Measurements from ENCODE around the gene RIMS4.

DNA sequence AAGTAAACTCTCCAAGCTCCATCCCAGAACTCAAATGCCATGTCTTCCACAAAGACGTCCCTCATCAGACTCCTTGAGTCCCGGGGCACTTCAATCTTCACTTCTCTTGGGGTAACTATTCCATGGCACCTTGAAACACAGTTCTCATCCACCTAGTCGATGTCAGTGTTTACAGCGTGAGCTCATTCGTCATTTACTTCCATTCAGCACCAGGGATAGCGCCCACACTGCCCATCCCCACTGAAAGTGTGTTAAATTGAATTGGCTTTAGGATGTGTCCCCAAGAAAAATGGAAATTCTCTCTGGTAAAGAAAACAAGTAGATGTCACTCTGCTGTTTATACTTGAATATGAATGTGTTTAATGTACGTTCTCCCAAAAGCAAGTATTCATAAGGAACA, 33.4 kb downstream of the RIMS4 start:
- TF ChIP-seq, protein P1, sequence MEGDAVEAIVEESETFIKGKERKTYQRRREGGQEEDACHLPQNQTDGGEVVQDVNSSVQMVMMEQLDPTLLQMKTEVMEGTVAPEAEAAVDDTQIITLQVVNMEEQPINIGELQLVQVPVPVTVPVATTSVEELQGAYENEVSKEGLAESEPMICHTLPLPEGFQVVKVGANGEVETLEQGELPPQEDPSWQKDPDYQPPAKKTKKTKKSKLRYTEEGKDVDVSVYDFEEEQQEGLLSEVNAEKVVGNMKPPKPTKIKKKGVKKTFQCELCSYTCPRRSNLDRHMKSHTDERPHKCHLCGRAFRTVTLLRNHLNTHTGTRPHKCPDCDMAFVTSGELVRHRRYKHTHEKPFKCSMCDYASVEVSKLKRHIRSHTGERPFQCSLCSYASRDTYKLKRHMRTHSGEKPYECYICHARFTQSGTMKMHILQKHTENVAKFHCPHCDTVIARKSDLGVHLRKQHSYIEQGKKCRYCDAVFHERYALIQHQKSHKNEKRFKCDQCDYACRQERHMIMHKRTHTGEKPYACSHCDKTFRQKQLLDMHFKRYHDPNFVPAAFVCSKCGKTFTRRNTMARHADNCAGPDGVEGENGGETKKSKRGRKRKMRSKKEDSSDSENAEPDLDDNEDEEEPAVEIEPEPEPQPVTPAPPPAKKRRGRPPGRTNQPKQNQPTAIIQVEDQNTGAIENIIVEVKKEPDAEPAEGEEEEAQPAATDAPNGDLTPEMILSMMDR (IDR thresholded peaks at IDR 0.05): no peak
- no peak for TF ChIP-seq POLR2AphosphoS5 (IDR thresholded peaks at IDR 0.05; ENCODE audit: low read depth, low read length)
- TF ChIP-seq, protein P2, sequence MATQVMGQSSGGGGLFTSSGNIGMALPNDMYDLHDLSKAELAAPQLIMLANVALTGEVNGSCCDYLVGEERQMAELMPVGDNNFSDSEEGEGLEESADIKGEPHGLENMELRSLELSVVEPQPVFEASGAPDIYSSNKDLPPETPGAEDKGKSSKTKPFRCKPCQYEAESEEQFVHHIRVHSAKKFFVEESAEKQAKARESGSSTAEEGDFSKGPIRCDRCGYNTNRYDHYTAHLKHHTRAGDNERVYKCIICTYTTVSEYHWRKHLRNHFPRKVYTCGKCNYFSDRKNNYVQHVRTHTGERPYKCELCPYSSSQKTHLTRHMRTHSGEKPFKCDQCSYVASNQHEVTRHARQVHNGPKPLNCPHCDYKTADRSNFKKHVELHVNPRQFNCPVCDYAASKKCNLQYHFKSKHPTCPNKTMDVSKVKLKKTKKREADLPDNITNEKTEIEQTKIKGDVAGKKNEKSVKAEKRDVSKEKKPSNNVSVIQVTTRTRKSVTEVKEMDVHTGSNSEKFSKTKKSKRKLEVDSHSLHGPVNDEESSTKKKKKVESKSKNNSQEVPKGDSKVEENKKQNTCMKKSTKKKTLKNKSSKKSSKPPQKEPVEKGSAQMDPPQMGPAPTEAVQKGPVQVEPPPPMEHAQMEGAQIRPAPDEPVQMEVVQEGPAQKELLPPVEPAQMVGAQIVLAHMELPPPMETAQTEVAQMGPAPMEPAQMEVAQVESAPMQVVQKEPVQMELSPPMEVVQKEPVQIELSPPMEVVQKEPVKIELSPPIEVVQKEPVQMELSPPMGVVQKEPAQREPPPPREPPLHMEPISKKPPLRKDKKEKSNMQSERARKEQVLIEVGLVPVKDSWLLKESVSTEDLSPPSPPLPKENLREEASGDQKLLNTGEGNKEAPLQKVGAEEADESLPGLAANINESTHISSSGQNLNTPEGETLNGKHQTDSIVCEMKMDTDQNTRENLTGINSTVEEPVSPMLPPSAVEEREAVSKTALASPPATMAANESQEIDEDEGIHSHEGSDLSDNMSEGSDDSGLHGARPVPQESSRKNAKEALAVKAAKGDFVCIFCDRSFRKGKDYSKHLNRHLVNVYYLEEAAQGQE (IDR thresholded peaks at IDR 0.05; ENCODE audit: insufficient read depth in 1 of 2, low read depth in 2 of 2, low read length in 1 of 2): peak; percentile 95
- TF ChIP-seq SIN3A (IDR thresholded peaks at IDR 0.05; ENCODE audit: borderline replicate concordance, insufficient read depth, low read depth, low read length): no peak
- TF ChIP-seq TCF7L2 (IDR thresholded peaks at IDR 0.05; ENCODE audit: low read depth, low read length): no peak
